ENCODE measurements around the gene ZNF513.
A peak's percentile ranks its signal among the peaks of the same experiment; 100 is the strongest.
"Not testable (repeated sequence)": the region's sequence is repeated elsewhere in the genome, so short reads cannot be mapped to it uniquely, and the experiment has no call there.

Gene ZNF513

GRCh38 chr2:27380626-27381545 lies at the start of gene ZNF513:
Gene ZNF513 (minus strand): TSS chr2:27380734. CDS start chr2:27380526, 208 bp downstream.
- peak; percentile 73 to 86 (median 86) for DNase-seq (ENCODE audit: low read depth in 3 of 3)

GRCh38 chr2:27428978-27429541 lies 48.5 kb upstream of the ZNF513 start:
- peak; percentile 53 to 57 (median 56) for DNase-seq (ENCODE audit: low read depth in 3 of 3)

- DNase-seq (ENCODE audit: low read depth in 3 of 3) = peak; percentile 80 to 93 (median 88)
Observed at GRCh38 chr2:27428213-27428977, 47.9 kb upstream of the ZNF513 start, which contains the start of gene NRBP1. Gene NRBP1 (plus strand): TSS chr2:27428631. CDS start chr2:27433274, 4,643 bp downstream.

GRCh38 chr2:27427863-27428212 lies 47.3 kb upstream of the ZNF513 start:
- no peak for DNase-seq (ENCODE audit: low read depth in 3 of 3)

GRCh38 chr2:27425039-27425438 lies 44.5 kb upstream of the ZNF513 start:
- DNase-seq (ENCODE audit: low read depth in 3 of 3) = not testable (repeated sequence)

- no peak for DNase-seq (ENCODE audit: low read depth in 3 of 3)
Observed at GRCh38 chr2:27422958-27423357, 42.4 kb upstream of the ZNF513 start.

GRCh38 chr2:27421660-27422250 lies 41.2 kb upstream of the ZNF513 start:
- DNase-seq (ENCODE audit: low read depth in 3 of 3) = no peak

GRCh38 chr2:27420996-27421395 lies 40.5 kb upstream of the ZNF513 start:
- DNase-seq (ENCODE audit: low read depth in 3 of 3) = no peak

- DNase-seq (ENCODE audit: low read depth in 3 of 3) = no peak
Observed at GRCh38 chr2:27416151-27416550, 35.6 kb upstream of the ZNF513 start.

- no peak for DNase-seq (ENCODE audit: low read depth in 3 of 3)
Observed at GRCh38 chr2:27412419-27413152, 32.1 kb upstream of the ZNF513 start.

GRCh38 chr2:27409321-27410073 lies 29.0 kb upstream of the ZNF513 start, which contains the start of gene PPM1G:
Gene PPM1G (minus strand): TSS chr2:27409591. CDS start chr2:27409422, 169 bp downstream.
- DNase-seq (ENCODE audit: low read depth in 3 of 3) = peak; percentile 94 to 98 (median 95)

- no peak for DNase-seq (ENCODE audit: low read depth in 3 of 3)
Observed at GRCh38 chr2:27408601-27409320, 28.2 kb upstream of the ZNF513 start.

- no peak for DNase-seq (ENCODE audit: low read depth in 3 of 3)
Observed at GRCh38 chr2:27407798-27408491, 27.4 kb upstream of the ZNF513 start.

- no peak for DNase-seq (ENCODE audit: low read depth in 3 of 3)
Observed at GRCh38 chr2:27400348-27401135, 20.0 kb upstream of the ZNF513 start.

- DNase-seq (ENCODE audit: low read depth in 3 of 3) = no peak
Observed at GRCh38 chr2:27398962-27399361, 18.4 kb upstream of the ZNF513 start.

GRCh38 chr2:27393225-27393624 lies 12.7 kb upstream of the ZNF513 start:
- DNase-seq (ENCODE audit: low read depth in 3 of 3) = no peak

GRCh38 chr2:27390822-27391679 lies 10.5 kb upstream of the ZNF513 start:
- DNase-seq (ENCODE audit: low read depth in 3 of 3) = no peak

All from stimulated activated CD4-positive, alpha-beta T cell treated with anti-CD3 and anti-CD28 coated beads, TNF-alpha, amount 100 ng/mL, for 48 hours (primary cell).